Hippocampal formation (tissue), 2 donors: ENCODE data around the gene MAPK13.
A peak's percentile ranks its signal among the peaks of the same experiment; 100 is the strongest.
"Not testable (repeated sequence)": the region's sequence is repeated elsewhere in the genome, so short reads cannot be mapped to it uniquely, and the experiment has no call there.

Experiments used
- DNase-seq, 2 donors: peaks; one replicate each; lab custom pipeline; 2025; lab: John Stamatoyannopoulos, UW

The MAPK13 gene

GRCh38 chr6:36129941-36130666 lies at the start of gene MAPK13:
Gene MAPK13 (plus strand): TSS chr6:36130513. CDS start chr6:36130583, 70 bp downstream.
- no peak for DNase-seq

GRCh38 chr6:36082318-36082717 lies 48.0 kb upstream of the MAPK13 start:
- DNase-seq: no peak

- DNase-seq: no peak
These were observed 46.9 kb upstream of the MAPK13 start for GRCh38 chr6:36083446-36083845.

GRCh38 chr6:36088204-36088603 lies 42.1 kb upstream of the MAPK13 start:
- DNase-seq: not testable (repeated sequence)

DNA sequence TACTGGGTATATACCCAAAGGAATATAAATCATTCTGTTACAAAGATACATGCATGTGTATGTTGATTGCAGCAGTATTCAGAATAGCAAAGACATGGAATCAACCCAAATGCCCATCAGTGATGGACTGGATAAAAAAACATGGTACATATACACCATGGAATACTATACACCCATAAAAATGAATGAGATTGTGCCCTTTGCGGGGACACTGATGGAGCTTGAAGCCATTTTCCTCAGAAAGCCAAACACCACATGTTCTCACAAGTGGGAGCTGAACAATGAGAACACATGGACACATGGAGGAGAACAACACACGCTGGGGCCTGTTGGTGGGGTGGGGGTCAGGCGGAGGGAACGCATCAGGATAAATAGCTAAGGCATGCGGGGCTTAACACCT lies 41.3 kb upstream of the MAPK13 start:
- DNase-seq: no peak

- no peak for DNase-seq
These were observed 36.1 kb upstream of the MAPK13 start for GRCh38 chr6:36094238-36094637.

GRCh38 chr6:36094753-36095496 lies 35.4 kb upstream of the MAPK13 start:
- DNase-seq: peak; percentile 58 to 63

DNA sequence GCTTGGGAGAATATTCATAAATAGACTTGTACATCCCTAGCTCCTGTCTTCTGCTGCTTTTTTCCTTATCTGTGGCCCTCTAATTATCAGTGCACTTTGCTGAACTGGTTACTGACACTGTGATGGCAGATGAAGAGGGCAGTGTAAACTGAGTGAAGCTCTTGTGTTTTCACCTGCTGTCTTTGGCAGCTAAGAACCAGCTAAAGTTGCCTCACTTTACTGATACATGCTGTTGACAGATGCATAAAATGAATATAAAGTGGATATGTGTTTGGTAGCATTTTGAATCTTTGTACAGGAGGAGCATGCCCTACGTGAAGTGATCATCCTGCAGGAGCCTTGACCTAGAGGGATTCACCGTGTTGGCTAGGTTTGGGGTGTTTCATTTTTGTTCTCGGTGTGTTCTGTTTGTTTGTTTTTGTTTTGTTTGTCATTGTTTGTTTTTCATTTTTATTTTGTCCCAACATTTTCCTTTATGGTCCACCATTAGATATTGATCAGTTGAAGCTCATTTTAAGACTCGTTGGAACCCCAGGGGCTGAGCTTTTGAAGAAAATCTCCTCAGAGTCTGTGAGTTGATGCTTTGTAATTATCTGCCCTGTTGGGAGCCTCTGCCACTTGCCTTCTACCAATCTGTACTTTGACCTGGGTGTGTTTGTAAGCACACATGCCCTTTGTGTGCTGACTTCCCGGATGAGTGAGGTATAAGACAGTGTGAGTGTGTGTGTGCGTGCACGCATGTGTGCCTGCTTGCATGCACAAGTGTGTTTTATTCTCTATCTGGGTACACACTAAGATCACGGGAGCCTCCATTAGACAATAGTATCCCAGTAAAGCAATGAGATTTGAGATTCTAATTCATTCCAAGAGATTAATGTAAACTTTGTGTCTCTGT lies 34.6 kb upstream of the MAPK13 start:
- no peak for DNase-seq

DNA sequence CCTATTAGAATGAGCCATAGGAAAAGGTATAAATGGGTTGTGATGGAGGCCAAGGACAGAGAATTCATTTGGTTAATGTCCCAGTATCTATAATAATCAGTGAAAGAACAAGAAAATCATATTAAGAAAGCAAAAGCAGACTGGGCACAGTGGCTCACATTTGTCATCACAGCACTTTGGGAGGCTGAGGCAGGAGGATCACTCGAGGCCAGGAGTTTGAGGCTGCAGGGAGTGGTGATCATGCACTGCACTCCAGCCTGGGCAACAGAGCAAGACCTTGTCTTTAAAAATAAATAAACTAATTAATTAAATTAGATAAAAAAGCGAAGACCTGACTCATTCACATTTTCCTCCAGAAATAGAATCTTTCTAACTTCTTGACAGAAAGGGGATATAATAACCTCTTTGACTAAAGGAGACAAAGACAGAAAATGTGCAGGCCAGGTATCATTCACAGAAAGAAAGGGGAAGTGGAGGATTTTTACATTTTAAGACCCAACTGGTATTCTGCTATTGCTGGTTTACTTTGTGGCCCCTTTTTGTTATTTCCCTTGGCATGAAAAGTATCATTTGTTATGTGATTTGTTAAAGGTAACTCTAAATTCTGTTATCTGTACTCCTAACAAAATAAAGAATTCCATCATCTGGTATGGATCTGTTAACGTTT lies 31.9 kb upstream of the MAPK13 start:
- DNase-seq: no peak

DNA sequence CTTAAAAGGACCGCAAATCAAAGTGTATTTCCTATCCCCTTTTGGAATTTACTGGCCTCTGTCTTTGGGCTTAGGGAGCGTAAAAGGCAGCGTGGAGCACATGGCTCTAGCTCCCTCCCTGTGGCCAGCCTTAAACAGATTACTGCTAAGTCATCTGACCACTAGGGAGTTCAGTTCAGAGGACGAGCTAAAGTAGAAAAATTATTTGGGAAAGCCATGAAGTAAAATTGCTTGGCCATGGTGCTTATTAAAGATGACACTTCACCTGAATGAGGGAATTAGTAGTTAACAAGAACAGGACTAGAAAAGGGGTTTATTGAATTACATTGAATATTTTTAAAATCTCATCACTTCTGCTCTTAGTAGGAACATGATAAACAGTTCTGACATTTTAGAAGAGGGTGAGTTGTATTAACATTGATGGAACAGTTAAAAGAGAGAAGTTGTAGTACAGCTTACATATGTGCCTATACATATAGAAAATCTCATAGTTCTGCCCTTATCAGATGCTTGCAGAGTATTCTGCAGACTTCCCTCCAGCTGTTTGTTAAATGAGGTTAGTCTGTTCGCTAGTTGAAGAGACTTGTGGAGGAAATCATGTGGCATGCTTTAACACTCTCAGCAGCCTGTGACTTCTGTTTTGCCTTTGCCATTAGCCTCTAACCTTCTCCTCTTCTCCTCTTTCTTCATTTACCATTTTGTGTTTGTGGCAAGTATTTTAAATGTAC lies 31.2 kb upstream of the MAPK13 start:
- DNase-seq: no peak

DNA sequence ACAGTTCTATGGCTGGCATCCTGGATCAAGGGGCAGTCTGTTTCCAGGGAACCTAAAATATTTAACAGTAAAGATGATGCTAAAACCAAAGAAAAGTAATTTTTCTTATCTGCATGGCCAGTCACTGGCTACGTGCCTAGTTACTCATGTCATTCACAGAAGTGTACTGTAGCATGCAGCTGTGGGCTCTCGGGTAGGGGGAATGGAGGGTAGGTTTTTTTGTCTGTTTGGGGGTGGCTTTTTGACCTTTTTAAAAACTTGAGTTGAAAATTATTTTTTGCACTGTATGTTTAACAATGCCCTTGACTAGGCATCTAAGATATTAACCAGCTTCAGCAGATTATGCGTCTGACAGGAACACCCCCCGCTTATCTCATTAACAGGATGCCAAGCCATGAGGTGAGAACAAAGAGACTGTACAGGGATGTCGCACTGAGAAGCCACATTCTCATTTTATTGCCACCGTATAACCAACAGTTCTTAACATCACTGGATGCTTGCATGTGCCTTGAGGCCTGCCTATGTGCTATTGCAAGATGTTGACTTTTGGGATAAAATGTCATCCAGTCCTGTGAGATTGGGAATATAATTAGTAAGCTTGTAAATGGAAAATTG lies 30.3 kb upstream of the MAPK13 start:
- no peak for DNase-seq

DNA sequence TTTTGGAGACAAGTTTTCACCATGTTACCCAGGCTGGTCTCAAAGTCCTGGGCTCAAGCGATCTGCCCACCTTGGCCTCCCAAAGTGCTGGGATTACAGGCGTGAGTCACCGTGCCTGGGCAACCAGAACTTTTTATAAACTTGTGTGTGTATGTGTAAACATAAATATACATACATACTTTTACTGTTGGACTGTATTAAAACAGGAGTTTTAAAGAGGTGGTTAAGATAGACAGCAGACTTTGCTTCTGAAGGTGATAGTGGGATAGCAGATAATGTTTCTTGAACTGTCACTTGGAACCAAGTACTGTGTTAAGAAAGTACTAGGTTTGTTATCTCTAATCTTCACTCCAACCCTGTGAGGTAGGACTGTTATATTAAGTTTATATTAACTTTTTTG lies 28.6 kb upstream of the MAPK13 start:
- no peak for DNase-seq

- DNase-seq: no peak
These were observed 27.5 kb upstream of the MAPK13 start for GRCh38 chr6:36102853-36103252.

DNA sequence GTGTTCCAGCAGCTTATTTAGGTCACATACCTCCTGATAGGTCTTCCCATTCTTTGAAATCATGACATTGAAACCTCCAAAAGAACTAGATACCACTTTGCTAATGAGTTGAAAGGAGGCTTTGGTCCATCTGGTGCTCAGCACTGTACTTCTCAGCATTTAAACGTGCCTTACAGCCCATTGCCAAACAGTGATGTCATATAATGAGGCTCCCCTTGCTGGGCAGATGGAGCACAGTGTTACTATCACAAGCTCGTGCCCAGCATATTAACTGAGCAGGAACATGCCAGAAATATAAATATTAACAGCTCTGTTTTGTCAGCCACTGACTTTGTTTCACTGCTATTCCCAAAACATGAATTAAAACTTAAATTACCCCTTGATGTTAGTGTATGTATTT lies 25.5 kb upstream of the MAPK13 start:
- no peak for DNase-seq

GRCh38 chr6:36109092-36109491 lies 21.2 kb upstream of the MAPK13 start:
- no peak for DNase-seq

- no peak for DNase-seq
These were observed 20.3 kb upstream of the MAPK13 start for GRCh38 chr6:36110050-36110449.

DNA sequence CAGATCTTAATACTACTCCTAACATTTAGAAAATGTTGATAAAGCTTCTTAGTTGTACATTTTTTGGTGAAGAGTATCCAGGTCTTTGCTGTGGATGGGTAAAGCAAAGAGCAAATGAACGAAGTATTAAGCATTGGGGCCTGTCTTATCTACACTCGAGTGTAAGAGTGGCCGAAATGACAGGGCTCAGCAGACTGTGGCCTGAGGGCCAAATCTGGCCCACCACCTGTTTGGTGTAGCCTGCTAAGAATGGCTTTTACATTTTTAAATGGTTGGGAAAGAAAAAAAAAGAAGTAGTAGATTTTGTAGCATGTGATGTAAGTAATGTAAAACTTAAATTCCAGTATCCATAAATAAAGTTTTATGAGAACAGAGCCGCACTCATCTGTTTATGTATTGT lies 19.4 kb upstream of the MAPK13 start:
- DNase-seq: no peak

- no peak for DNase-seq
These were observed 18.8 kb upstream of the MAPK13 start for GRCh38 chr6:36111526-36111925.

DNA sequence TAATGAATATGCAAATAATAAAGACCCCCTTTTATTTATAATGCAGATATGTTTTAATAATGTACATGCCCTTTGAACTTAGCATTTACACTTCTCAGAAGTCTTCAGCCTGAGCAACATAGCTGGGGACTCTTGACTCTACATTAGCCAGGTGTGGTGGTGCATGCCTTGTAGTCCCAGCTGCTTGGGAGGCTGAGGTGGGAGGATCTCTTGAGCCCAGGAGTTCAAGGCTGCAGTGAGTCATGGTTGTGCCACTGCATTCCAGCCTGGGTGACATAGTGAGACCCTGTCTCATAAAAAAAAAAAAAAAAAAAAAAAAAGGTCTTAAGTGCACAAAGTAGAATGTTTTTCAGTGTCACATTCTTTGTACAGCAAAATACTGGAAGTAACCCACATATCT lies 17.3 kb upstream of the MAPK13 start:
- DNase-seq: no peak

GRCh38 chr6:36113703-36114102 lies 16.6 kb upstream of the MAPK13 start:
- no peak for DNase-seq
